Measurements from ENCODE around the gene LRRTM4. TPM values are rescaled to one million over a fixed set of nuclear protein-coding genes. Genes with fewer than 3 reads are reported as not detected.

The LRRTM4 gene
- total RNA-seq, 6 donors from 2014 or later = 0.29 to 0.61 TPM; not detected in 4

DNA sequence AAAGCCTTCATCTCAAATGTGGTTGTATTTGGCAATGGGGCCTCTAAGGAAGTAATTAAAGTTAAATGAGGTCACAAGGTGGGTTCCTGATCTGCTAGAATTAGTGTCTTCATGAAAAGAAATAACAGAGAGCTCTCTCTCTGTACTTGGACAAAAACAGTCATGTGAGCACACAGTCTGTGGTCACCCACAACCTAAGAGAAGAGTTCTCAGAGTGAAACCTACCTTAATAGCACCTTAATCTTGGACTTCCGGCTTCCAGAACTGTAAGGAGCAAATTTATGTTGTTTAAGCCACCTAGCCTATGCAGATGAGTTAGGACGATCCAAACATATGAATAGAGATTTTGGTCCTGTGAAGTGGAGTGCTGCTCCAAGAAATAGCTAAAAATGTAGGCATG is 758.9 kb downstream of the LRRTM4 start:
- no peaks in the 10 kb centered on the region for H3K4me1 ChIP-seq
- no peaks in the 10 kb centered on the region for H3K27me3 ChIP-seq
- H3K4me3 ChIP-seq = no peak overlapping the region
- no peaks in the 10 kb centered on the region for H3K9me3 ChIP-seq
- DNase-seq (no peak), ATAC-seq (ENCODE audit: low FRiP score in 2 of 2) (no peak)
- H3K27ac ChIP-seq = no peak overlapping the region
- no peaks in the 10 kb centered on the region for H3K36me3 ChIP-seq
- TF ChIP-seq, protein P1, sequence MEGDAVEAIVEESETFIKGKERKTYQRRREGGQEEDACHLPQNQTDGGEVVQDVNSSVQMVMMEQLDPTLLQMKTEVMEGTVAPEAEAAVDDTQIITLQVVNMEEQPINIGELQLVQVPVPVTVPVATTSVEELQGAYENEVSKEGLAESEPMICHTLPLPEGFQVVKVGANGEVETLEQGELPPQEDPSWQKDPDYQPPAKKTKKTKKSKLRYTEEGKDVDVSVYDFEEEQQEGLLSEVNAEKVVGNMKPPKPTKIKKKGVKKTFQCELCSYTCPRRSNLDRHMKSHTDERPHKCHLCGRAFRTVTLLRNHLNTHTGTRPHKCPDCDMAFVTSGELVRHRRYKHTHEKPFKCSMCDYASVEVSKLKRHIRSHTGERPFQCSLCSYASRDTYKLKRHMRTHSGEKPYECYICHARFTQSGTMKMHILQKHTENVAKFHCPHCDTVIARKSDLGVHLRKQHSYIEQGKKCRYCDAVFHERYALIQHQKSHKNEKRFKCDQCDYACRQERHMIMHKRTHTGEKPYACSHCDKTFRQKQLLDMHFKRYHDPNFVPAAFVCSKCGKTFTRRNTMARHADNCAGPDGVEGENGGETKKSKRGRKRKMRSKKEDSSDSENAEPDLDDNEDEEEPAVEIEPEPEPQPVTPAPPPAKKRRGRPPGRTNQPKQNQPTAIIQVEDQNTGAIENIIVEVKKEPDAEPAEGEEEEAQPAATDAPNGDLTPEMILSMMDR (IDR thresholded peaks at IDR 0.05) = no peak
- no peak for TF ChIP-seq POLR2A (IDR thresholded peaks at IDR 0.05)
- 77 to 80% methylated on average over 2 of the region's 2 CpGs for WGBS, 2 donors

DNA sequence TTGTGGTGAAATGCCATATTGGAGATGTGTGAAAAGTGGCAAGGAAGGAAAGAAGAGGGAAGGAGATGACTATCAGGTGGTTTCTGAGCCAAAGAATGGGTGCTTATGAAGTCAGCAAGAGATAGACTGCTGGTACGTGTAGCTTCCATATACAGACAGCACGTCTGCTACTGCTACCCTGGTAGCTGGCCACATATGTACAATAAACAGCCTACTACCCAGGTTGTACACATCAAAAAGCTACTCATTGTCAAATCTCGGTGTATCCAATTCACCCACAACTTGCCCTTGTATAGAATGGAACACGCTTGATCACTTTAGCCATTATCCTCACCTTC is 761.8 kb downstream of the LRRTM4 start:
- no peak overlapping the region for H3K27ac ChIP-seq
- H3K9me3 ChIP-seq = no peaks in the 10 kb centered on the region
- no peaks in the 10 kb centered on the region for H3K4me1 ChIP-seq
- H3K27me3 ChIP-seq = no peaks in the 10 kb centered on the region
- 86 to 94% methylated on average over 4 of the region's 4 CpGs for WGBS, 2 donors
- H3K4me3 ChIP-seq = no peak overlapping the region
- H3K36me3 ChIP-seq = no peaks in the 10 kb centered on the region
- DNase-seq (no peak), ATAC-seq (ENCODE audit: low FRiP score in 2 of 2) (no peak)
- TF ChIP-seq, protein P1 (IDR thresholded peaks at IDR 0.05) = no peak
- TF ChIP-seq POLR2AphosphoS5 (IDR thresholded peaks at IDR 0.05) (no peak), POLR2A (IDR thresholded peaks at IDR 0.05) (no peak), EP300 (IDR thresholded peaks at IDR 0.05) (no peak)

DNA sequence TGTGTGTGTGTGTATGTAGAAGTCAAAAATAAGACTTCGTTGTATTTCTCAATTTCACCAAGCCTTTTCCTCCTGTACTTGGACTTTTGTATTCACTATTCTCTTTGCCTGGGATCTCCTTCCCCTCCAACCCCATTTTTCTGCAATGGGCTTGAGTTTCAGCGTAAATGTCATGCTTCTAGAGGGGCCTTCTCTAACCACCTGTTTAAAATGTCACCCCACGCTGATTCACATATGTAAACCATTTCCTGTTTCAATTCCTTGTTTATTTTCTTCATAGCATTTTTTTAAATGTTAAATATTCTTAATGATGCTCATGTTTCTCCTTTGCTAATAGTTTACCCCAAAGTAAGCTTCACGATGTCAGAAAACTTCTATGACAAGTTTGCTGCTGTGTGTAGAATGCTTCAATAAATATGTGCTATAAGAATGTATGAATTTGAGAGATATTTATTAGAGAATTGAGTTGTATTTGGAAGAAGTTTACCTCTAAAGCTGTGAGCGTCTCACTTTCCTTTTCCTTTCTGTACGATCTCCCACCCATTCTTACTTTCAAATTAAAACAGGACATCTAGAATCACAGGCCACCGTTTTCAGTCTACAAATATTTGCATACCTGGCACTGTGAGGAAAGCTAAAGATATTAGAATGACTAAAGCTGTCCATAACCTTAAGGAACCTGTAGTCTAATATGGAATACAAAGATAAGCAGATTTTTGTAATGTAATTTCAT is 762.4 kb downstream of the LRRTM4 start:
- Histone ChIP-seq H3K36me3 (no peaks in the 10 kb centered on the region), H3K27me3 (no peaks in the 10 kb centered on the region), H3K9me3 (no peaks in the 10 kb centered on the region), H3K4me1 (no peaks in the 10 kb centered on the region), H3K27ac (no peak overlapping the region), H3K4me3 (no peak overlapping the region)
- 67 to 71% methylated on average over 7 of the region's 7 CpGs for WGBS, 2 donors
- DNase-seq (no peak), ATAC-seq (ENCODE audit: low FRiP score in 2 of 2) (no peak)
- TF ChIP-seq, protein P1 (IDR thresholded peaks at IDR 0.05) = no peak
- TF ChIP-seq EP300 (IDR thresholded peaks at IDR 0.05) (no peak), POLR2A (IDR thresholded peaks at IDR 0.05) (no peak)

DNA sequence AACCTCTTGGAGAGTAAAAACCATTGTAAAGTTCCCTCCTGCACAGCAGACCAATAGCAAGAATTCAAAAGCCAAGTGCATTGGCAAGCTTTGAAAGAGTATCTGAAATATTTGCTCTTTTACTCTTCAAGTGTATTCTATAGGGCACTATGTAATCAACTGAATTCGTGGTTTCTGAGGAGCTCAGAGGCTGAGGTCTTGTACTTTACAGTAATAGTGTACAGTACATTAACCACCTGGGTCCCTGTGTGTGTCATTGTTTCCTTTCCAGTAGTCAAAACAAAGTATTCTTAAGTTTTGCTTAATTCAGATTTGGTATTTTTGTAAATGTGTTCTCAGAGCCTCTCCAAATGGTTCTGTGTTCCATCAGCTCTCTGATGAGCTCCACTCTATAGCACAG is 769.7 kb downstream of the LRRTM4 start:
- H3K27ac ChIP-seq = no peak overlapping the region
- WGBS, 2 donors = 18 to 28% methylated on average over 1 of the region's 1 CpG

DNA sequence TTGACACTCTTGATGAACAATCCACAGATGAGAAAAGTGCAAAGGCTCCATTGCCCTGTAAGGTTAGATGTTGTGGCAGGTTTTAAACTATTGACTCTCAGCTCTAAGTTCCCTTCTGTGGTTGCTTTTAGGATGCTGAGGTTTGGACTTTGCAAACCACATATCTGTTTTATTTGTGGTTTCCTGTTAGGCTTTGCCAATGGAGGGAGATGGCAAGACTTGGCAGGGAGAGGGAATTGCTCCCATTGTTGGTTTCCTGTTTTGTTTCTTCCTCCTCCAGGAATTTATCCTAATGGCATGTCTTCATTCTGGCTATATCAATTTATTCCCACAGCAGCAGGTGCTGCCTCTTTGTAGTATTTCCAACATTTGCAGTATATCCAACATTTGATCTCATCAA is 772.3 kb downstream of the LRRTM4 start:
- no peak overlapping the region for H3K4me3 ChIP-seq
- H3K4me1 ChIP-seq = no peaks in the 10 kb centered on the region
- TF ChIP-seq, protein P1 (IDR thresholded peaks at IDR 0.05) = no peak
- no peak for TF ChIP-seq POLR2AphosphoS5 (IDR thresholded peaks at IDR 0.05)
- TF ChIP-seq POLR2A (IDR thresholded peaks at IDR 0.05) = no peak
- TF ChIP-seq EP300 (IDR thresholded peaks at IDR 0.05) = no peak
- no peaks in the 10 kb centered on the region for H3K9me3 ChIP-seq
- DNase-seq (no peak), ATAC-seq (ENCODE audit: low FRiP score in 2 of 2) (no peak)
- H3K27ac ChIP-seq = no peak overlapping the region
- no peaks in the 10 kb centered on the region for H3K36me3 ChIP-seq
- no peaks in the 10 kb centered on the region for H3K27me3 ChIP-seq

More for the DNA sequence above, 769.7 kb downstream of the LRRTM4 start:
- no peaks in the 10 kb centered on the region for H3K36me3 ChIP-seq
- H3K9me3 ChIP-seq = no peaks in the 10 kb centered on the region
- DNase-seq (no peak), ATAC-seq (ENCODE audit: low FRiP score in 2 of 2) (no peak)
- no peaks in the 10 kb centered on the region for H3K4me1 ChIP-seq
- TF ChIP-seq, protein P1 (IDR thresholded peaks at IDR 0.05) = no peak
- TF ChIP-seq POLR2AphosphoS5 (IDR thresholded peaks at IDR 0.05) = no peak
- TF ChIP-seq POLR2A (IDR thresholded peaks at IDR 0.05) = no peak
- TF ChIP-seq EP300 (IDR thresholded peaks at IDR 0.05) = no peak
- no peak overlapping the region for H3K4me3 ChIP-seq
- H3K27me3 ChIP-seq = no peaks in the 10 kb centered on the region

Measured in upper lobe of left lung (tissue), 6 donors.